HG03045 (cell line): ENCODE measurements around the gene ABCF2.

Experiments
- ATAC-seq: cut with Tn5 transposase; IDR thresholded peaks from one replicate; pipeline ENCODE4 v1.9.1; 2021; ENCODE audit warnings: mild to moderate bottlenecking, moderate library complexity; ENCODE audit not compliant: unreplicated experiment

Gene ABCF2

GRCh38 chr7:151242159-151243044 lies 15.4 kb upstream of the ABCF2 start:
- ATAC-seq: no peak

- no peak for ATAC-seq
These were observed 14.7 kb upstream of the ABCF2 start for GRCh38 chr7:151241755-151242096.

- no peak for ATAC-seq
These were observed 14.1 kb upstream of the ABCF2 start for GRCh38 chr7:151240942-151241754.

GRCh38 chr7:151240536-151240935 lies 13.5 kb upstream of the ABCF2 start:
- ATAC-seq: no peak

- no peak for ATAC-seq
These were observed 12.9 kb upstream of the ABCF2 start for GRCh38 chr7:151239837-151240459.

- ATAC-seq: no peak
These were observed 12.2 kb upstream of the ABCF2 start for GRCh38 chr7:151238924-151239836.

GRCh38 chr7:151238190-151238810 lies 11.3 kb upstream of the ABCF2 start:
- ATAC-seq: no peak

GRCh38 chr7:151237244-151238189 lies 10.5 kb upstream of the ABCF2 start:
- ATAC-seq: no peak

- ATAC-seq: no peak
These were observed 9.4 kb upstream of the ABCF2 start for GRCh38 chr7:151236406-151236805.

- no peak for ATAC-seq
These were observed 8.2 kb upstream of the ABCF2 start for GRCh38 chr7:151235091-151235787.

- no peak for ATAC-seq
These were observed 6.8 kb upstream of the ABCF2 start for GRCh38 chr7:151233804-151234203.

GRCh38 chr7:151232917-151233701 lies 6.1 kb upstream of the ABCF2 start:
- ATAC-seq: peak; percentile 35

GRCh38 chr7:151232091-151232916 lies 5.3 kb upstream of the ABCF2 start, which contains the start of gene CHPF2:
CHPF2 (plus strand) TSS chr7:151232483; CDS start chr7:151234012, 1,529 bp downstream.
- ATAC-seq: peak; percentile 98

GRCh38 chr7:151231080-151231479 lies 4.1 kb upstream of the ABCF2 start:
- ATAC-seq: no peak

GRCh38 chr7:151229249-151229648 lies 2.2 kb upstream of the ABCF2 start:
- ATAC-seq: no peak

GRCh38 chr7:151228024-151228866 lies 1.2 kb upstream of the ABCF2 start:
- no peak for ATAC-seq
